Airway epithelial cell (primary cell): ENCODE results near the gene OR2G2. TPM values are rescaled to one million over a fixed set of nuclear protein-coding genes. Genes with fewer than 3 reads are reported as not detected.

Source experiments
- total RNA-seq: library from RNA; depleted of rRNA; stranded (reverse); fragments of >200 nt; gene quantifications from 2 replicates; pipeline ENCODE4 v1.2.3, GENCODE V29; 2015

Gene OR2G2
- not detected in 2 replicates for total RNA-seq

GRCh38 chr1:247588060-247588459 is at the start of gene OR2G2:
Gene OR2G2 (plus strand): TSS chr1:247588360. CDS start chr1:247588360, 0 bp downstream.

GRCh38 chr1:247548769-247549182 is 39.4 kb upstream of the OR2G2 start, which contains the start of gene GCSAML:
Gene GCSAML (plus strand): TSS chr1:247549134. CDS start chr1:247549192, 58 bp downstream.

GRCh38 chr1:247605286-247605685 is 17.1 kb downstream of the OR2G2 start, which contains the start of gene OR2G3:
Gene OR2G3 (plus strand): TSS chr1:247605586. CDS start chr1:247605586, 0 bp downstream.

Other genes with a start within 250 kb of the OR2G2 start
- gene NLRP3, start 172.2 kb upstream of the OR2G2 start, total RNA-seq = not detected in 2 replicates
- not detected in 2 replicates for gene OR2B11, start 130.3 kb upstream of the OR2G2 start, total RNA-seq
- not detected in 2 replicates for gene OR2C3, start 51.9 kb upstream of the OR2G2 start, total RNA-seq
- gene GCSAML, start 39.2 kb upstream of the OR2G2 start, total RNA-seq = not detected in 2 replicates
- gene OR2G3, start 17.2 kb downstream of the OR2G2 start, total RNA-seq = not detected in 2 replicates
- gene OR13G1, start 91.4 kb downstream of the OR2G2 start, total RNA-seq = not detected in 2 replicates
- not detected in 2 replicates for gene OR6F1, start 128.3 kb downstream of the OR2G2 start, total RNA-seq
- gene OR14K1, start 150.3 kb downstream of the OR2G2 start, total RNA-seq = not detected in 2 replicates
- not detected in 2 replicates for gene OR14A2, start 159.8 kb downstream of the OR2G2 start, total RNA-seq
- gene OR1C1, start 172.2 kb downstream of the OR2G2 start, total RNA-seq = not detected in 2 replicates
- not detected in 2 replicates for gene OR14A16, start 235.8 kb downstream of the OR2G2 start, total RNA-seq